ENCODE measurements around the gene BORCS5.

BORCS5 gene

GRCh38 chr12:12365446-12365802, 8.5 kb downstream of the BORCS5 start:
- TF ChIP-seq CTCF (IDR thresholded peaks at IDR 0.05; ENCODE audit: control extremely low read depth, extremely low read depth, low read depth, missing control alignments), result no peak
- CTCF ChIA-PET, result interaction anchor here (1.8 to 4.0 kb wide), 2 partner anchors 8 to 11 kb away, joined by 7 to 42 read pairs; partner anchors contain the start of gene BORCS5
- POLR2A ChIA-PET, result no interaction called here
- no peak for DNase-seq (ENCODE audit: extremely low spot score)

GRCh38 chr12:12365931-12366431, 9.1 kb downstream of the BORCS5 start:
- ChIA-PET CTCF (interaction anchor here (1.5 to 4.0 kb wide), 3 partner anchors 8 to 13 kb away, joined by 3 to 42 read pairs (median 7); partner anchors contain the start of gene BORCS5), POLR2A (no interaction called here)
- no peak for TF ChIP-seq CTCF (IDR thresholded peaks at IDR 0.05; ENCODE audit: control extremely low read depth, extremely low read depth, low read depth, missing control alignments)
- no peak for DNase-seq (ENCODE audit: extremely low spot score)

- no peak for TF ChIP-seq CTCF (IDR thresholded peaks at IDR 0.05; ENCODE audit: control extremely low read depth, extremely low read depth, low read depth, missing control alignments)
- DNase-seq (ENCODE audit: extremely low spot score), result no peak
- POLR2A ChIA-PET, result no interaction called here
- CTCF ChIA-PET, result interaction anchor here (1.1 to 4.0 kb wide), 5 partner anchors 9 to 337 kb away, joined by 3 to 42 read pairs (median 7); partner anchors contain the start of gene BORCS5
Measured at GRCh38 chr12:12366701-12367481, 10.0 kb downstream of the BORCS5 start.

- CTCF ChIA-PET, result interaction anchor here (1.1 to 4.0 kb wide), 4 partner anchors 9 to 336 kb away, joined by 3 to 42 read pairs (median 6); partner anchors contain the start of gene BORCS5
- no peak for DNase-seq (ENCODE audit: extremely low spot score)
- POLR2A ChIA-PET, result no interaction called here
- TF ChIP-seq CTCF (IDR thresholded peaks at IDR 0.05; ENCODE audit: control extremely low read depth, extremely low read depth, low read depth, missing control alignments), result no peak
Measured at GRCh38 chr12:12367482-12367998, 10.7 kb downstream of the BORCS5 start.

GRCh38 chr12:12372946-12373722, 16.3 kb downstream of the BORCS5 start:
- ChIA-PET POLR2A (interaction anchor here (0.6 kb wide), 1 partner anchor 804 kb away, joined by 3 read pairs; no protein-coding TSS in a partner anchor), CTCF (interaction anchor here (1.1 to 4.3 kb wide), 3 partner anchors 13 to 364 kb away, joined by 3 to 27 read pairs (median 11); no protein-coding TSS in a partner anchor)
- no peak for DNase-seq (ENCODE audit: extremely low spot score)
- no peak for TF ChIP-seq CTCF (IDR thresholded peaks at IDR 0.05; ENCODE audit: control extremely low read depth, extremely low read depth, low read depth, missing control alignments)

All from GM10248 (cell line).